Stomach (tissue), 9 donors: Measurements from ENCODE around the gene TAT. TPM values are rescaled to one million over a fixed set of nuclear protein-coding genes. Genes with fewer than 3 reads are reported as not detected.
"Not testable (repeated sequence)": the region's sequence is repeated elsewhere in the genome, so short reads cannot be mapped to it uniquely, and the experiment has no call there.

Source experiments
- DNase-seq, 2 donors: peaks; one replicate each; pipeline versions ENCODE4 v3.0.0 to v3.0.0-alpha.2; 2013 to 2019
- H3K27ac ChIP-seq, 5 donors: fragments of 200-600 bp in 4 of 5; sonication (generic) in 4 of 5; one replicate each; pipeline ENCODE4 v1.5.1; 2013 to 2019; ENCODE audit warnings: mild to moderate bottlenecking in 1 of 5, moderate library complexity in 1 of 5
- H3K27me3 ChIP-seq, 3 donors: fragments of 200-600 bp; sonication (generic); one replicate each; pipeline ENCODE4 v1.5.1; 2017 to 2019; ENCODE audit warnings: mixed run types in 1 of 3
- H3K36me3 ChIP-seq, 4 donors: fragments of 200-600 bp; sonication (generic); 1 replicate in 3 of 4; 2 replicates in 1 of 4; pipeline ENCODE4 v1.5.1; 2016 to 2019
- H3K4me1 ChIP-seq, 4 donors: fragments of 200-600 bp; sonication (generic); one replicate each; pipeline ENCODE4 v1.5.1; 2016 to 2019
- H3K4me3 ChIP-seq, 4 donors: fragments of 200-600 bp; sonication (generic) in 3 of 4; one replicate each; pipeline ENCODE4 v1.5.1; 2016 to 2019; ENCODE audit warnings: mild to moderate bottlenecking in 1 of 4
- H3K9me3 ChIP-seq, 4 donors: fragments of 200-600 bp; sonication (generic); one replicate each; pipeline ENCODE4 v1.5.1; 2016 to 2019
- CTCF ChIP-seq, 7 experiments: fragments of 450-650 bp in 4 of 7; fragments of 200-600 bp in 3 of 7; sonication (generic) in 3 of 7; IDR thresholded peaks; one replicate each; pipeline ENCODE4 v1.5.1; 2016 to 2019; ENCODE audit warnings: antibody characterized with exemption in 7 of 7, control low read depth in 2 of 7, mild to moderate bottlenecking in 1 of 7
- EP300 ChIP-seq: sonication (generic); formaldehyde crosslinking; IDR thresholded peaks from one replicate; pipeline ENCODE4 v1.6.1; 2017; ENCODE audit warnings: antibody characterized with exemption
- POLR2A ChIP-seq, 4 donors: fragments of 450-650 bp; IDR thresholded peaks; one replicate each; pipeline ENCODE4 v1.6.1; 2016; ENCODE audit warnings: antibody characterized with exemption in 4 of 4, control low read depth in 2 of 4, mild to moderate bottlenecking in 1 of 4, moderate library complexity in 1 of 4
- POLR2AphosphoS5 ChIP-seq, 3 donors: sonication (generic); formaldehyde crosslinking; IDR thresholded peaks; one replicate each; pipeline ENCODE4 v1.6.1; 2016; ENCODE audit warnings: antibody characterized with exemption in 3 of 3
- WGBS, 5 donors: extraction: QIAGEN DNeasy Blood & Tissue Kit in 3 of 5; methylation state at CpG; one replicate each; pipeline versions ENCODE4 v1.1.5 to v1.1.7; 2013 to 2018; 5-methylcytosine and 5-hydroxymethylcytosine counted together
- intact Hi-C: fragments of 100-400 bp; cut with DNase I; formaldehyde crosslinking; loops from one replicate; pipeline ENCODE4 v1.15.1; 2023; ENCODE audit warnings: low total_unique reads
- polyA plus RNA-seq, 3 donors: library from polyadenylated mRNA; stranded (reverse); fragments of 200-250 nt; gene quantifications; one replicate each; pipeline ENCODE4 v1.2.3, GENCODE V29; 2013
- total RNA-seq, 5 donors: library from RNA; depleted of rRNA; stranded (reverse); fragments of >200 nt; gene quantifications; one replicate each; pipeline versions ENCODE4 v1.1.0 to v1.2.3, GENCODE V29; 2014 to 2016
- donor health status: healthy with polysubstance abuse.
- donor health status: Bipolar disorder and iron deficiency.
- donor health status: healthy.

TAT gene
- total and polyA plus RNA-seq, 8 donors = not detected

GRCh38 chr16:71609066-71609465 is 32.2 kb upstream of the TAT start:
- no peak overlapping the region for H3K27ac ChIP-seq
- DNase-seq = no peak
- H3K36me3 ChIP-seq = no peaks in the 10 kb centered on the region
- H3K9me3 ChIP-seq = no peaks in the 10 kb centered on the region
- TF ChIP-seq POLR2AphosphoS5 (IDR thresholded peaks at IDR 0.05) = no peak
- TF ChIP-seq CTCF (IDR thresholded peaks at IDR 0.05) = no peak
- no peak for TF ChIP-seq EP300
- TF ChIP-seq POLR2A (IDR thresholded peaks at IDR 0.05) = no peak
- H3K4me3 ChIP-seq = no peak overlapping the region
- WGBS, 5 donors = 26 to 51% (median 39%) methylated on average over 2 of the region's 2 CpGs
- peaks cover 0 to 7% (median 5%) of the 10 kb centered on the region in 4 donors for H3K4me1 ChIP-seq
- peaks cover 0 to 44% (median 0%) of the 10 kb centered on the region in 3 donors for H3K27me3 ChIP-seq
- intact Hi-C loops = no loop called here

- H3K27me3 ChIP-seq = no peaks in the 10 kb centered on the region
- intact Hi-C loops = no loop called here
- no peaks in the 10 kb centered on the region for H3K36me3 ChIP-seq
- no peak overlapping the region for H3K27ac ChIP-seq
- H3K4me1 ChIP-seq = no peaks in the 10 kb centered on the region
- 70 to 81% (median 74%) methylated on average over 5 to 8 of the region's 8 CpGs for WGBS, 5 donors
- no peak overlapping the region for H3K4me3 ChIP-seq
- H3K9me3 ChIP-seq = peaks cover 0 to 5% (median 0%) of the 10 kb centered on the region in 4 donors
- DNase-seq = no peak
- TF ChIP-seq POLR2A (IDR thresholded peaks at IDR 0.05) = no peak
- no peak for TF ChIP-seq CTCF (IDR thresholded peaks at IDR 0.05)
- TF ChIP-seq EP300 = no peak
- no peak for TF ChIP-seq POLR2AphosphoS5 (IDR thresholded peaks at IDR 0.05)
Observed at GRCh38 chr16:71600822-71601221, 23.9 kb upstream of the TAT start.

- H3K4me3 ChIP-seq, DNase-seq, H3K27me3 ChIP-seq, H3K9me3 ChIP-seq, intact Hi-C loops, H3K36me3 ChIP-seq, H3K27ac ChIP-seq, H3K4me1 ChIP-seq: not testable (repeated sequence)
- 22 to 44% (median 30%) methylated on average over 2 of the region's 2 CpGs for WGBS, 5 donors
Observed at GRCh38 chr16:71598426-71598825, 21.5 kb upstream of the TAT start.

- H3K4me1 ChIP-seq, H3K4me3 ChIP-seq, DNase-seq, H3K27me3 ChIP-seq, H3K36me3 ChIP-seq, intact Hi-C loops, H3K9me3 ChIP-seq, H3K27ac ChIP-seq: not testable (repeated sequence)
- 75 to 86% (median 81%) methylated on average over 6 to 7 of the region's 7 CpGs for WGBS, 5 donors
Observed at GRCh38 chr16:71595340-71595826, 18.5 kb upstream of the TAT start.

GRCh38 chr16:71594000-71594646 is 17.2 kb upstream of the TAT start:
- DNase-seq = no peak
- Histone ChIP-seq H3K27me3 (no peaks in the 10 kb centered on the region), H3K4me3 (no peak overlapping the region), H3K9me3 (peaks cover 0 to 4% (median 0%) of the 10 kb centered on the region in 4 donors), H3K36me3 (no peaks in the 10 kb centered on the region), H3K27ac (no peak overlapping the region), H3K4me1 (no peaks in the 10 kb centered on the region)
- whole genome bisulfite sequencing, 5 donors = 40 to 76% (median 64%) methylated on average over 5 of the region's 5 CpGs
- intact Hi-C loops = no loop called here
- TF ChIP-seq CTCF (IDR thresholded peaks at IDR 0.05) (no peak), POLR2AphosphoS5 (IDR thresholded peaks at IDR 0.05) (no peak), POLR2A (IDR thresholded peaks at IDR 0.05) (no peak), EP300 (no peak)
